Activated CD4-positive, alpha-beta T cell treated with anti-CD3 and anti-CD28 coated beads for 48 hours (primary cell): Measurements from ENCODE around the gene OR2H1.
"Not testable (repeated sequence)": the region's sequence is repeated elsewhere in the genome, so short reads cannot be mapped to it uniquely, and the experiment has no call there.

Experiments used
- DNase-seq: peaks from one replicate; pipeline ENCODE4 v3.0.0-alpha.2; 2020

Gene OR2H1

GRCh38 chr6:29456971-29457370 is at the start of gene OR2H1, which contains the start of gene OR11A1:
TSS of gene OR2H1 (plus strand) at chr6:29457155. CDS start at chr6:29461770, 4,615 bp downstream.
TSS of gene OR11A1 (minus strand) at chr6:29457071. CDS start at chr6:29427641, 29,430 bp downstream.
- no peak for DNase-seq

- no peak for DNase-seq
Measured at GRCh38 chr6:29414588-29414987, 42.4 kb upstream of the OR2H1 start, which contains the start of gene OR12D1. TSS of gene OR12D1 (plus strand) at chr6:29414928.

- DNase-seq, result no peak
Measured at GRCh38 chr6:29419516-29419915, 37.4 kb upstream of the OR2H1 start.

- DNase-seq, result no peak
Measured at GRCh38 chr6:29424168-29424567, 32.8 kb upstream of the OR2H1 start.

GRCh38 chr6:29424575-29424974 is 32.4 kb upstream of the OR2H1 start:
- no peak for DNase-seq

- no peak for DNase-seq
Measured at GRCh38 chr6:29425075-29425474, 31.9 kb upstream of the OR2H1 start.

- no peak for DNase-seq
Measured at GRCh38 chr6:29426654-29427053, 30.3 kb upstream of the OR2H1 start.

GRCh38 chr6:29436730-29437129 is 20.2 kb upstream of the OR2H1 start:
- not testable (repeated sequence) for DNase-seq

GRCh38 chr6:29439006-29439405 is 17.9 kb upstream of the OR2H1 start, which contains the start of gene OR10C1:
TSS of gene OR10C1 (plus strand) at chr6:29439306. CDS start at chr6:29440016, 710 bp downstream.
- no peak for DNase-seq

GRCh38 chr6:29442719-29443118 is 14.2 kb upstream of the OR2H1 start:
- DNase-seq, result no peak

GRCh38 chr6:29444031-29444430 is 12.9 kb upstream of the OR2H1 start:
- not testable (repeated sequence) for DNase-seq

- no peak for DNase-seq
Measured at GRCh38 chr6:29447670-29448069, 9.3 kb upstream of the OR2H1 start.

GRCh38 chr6:29451471-29452193 is 5.3 kb upstream of the OR2H1 start:
- DNase-seq, result no peak

- DNase-seq, result no peak
Measured at GRCh38 chr6:29461021-29461814, 4.3 kb downstream of the OR2H1 start.

- no peak for DNase-seq
Measured at GRCh38 chr6:29462022-29462421, 5.1 kb downstream of the OR2H1 start.

GRCh38 chr6:29465279-29465678 is 8.3 kb downstream of the OR2H1 start:
- DNase-seq, result no peak

GRCh38 chr6:29465801-29466200 is 8.8 kb downstream of the OR2H1 start:
- DNase-seq, result no peak

- DNase-seq, result no peak
Measured at GRCh38 chr6:29466241-29466640, 9.3 kb downstream of the OR2H1 start.

- no peak for DNase-seq
Measured at GRCh38 chr6:29474996-29475395, 18.0 kb downstream of the OR2H1 start.

GRCh38 chr6:29477923-29478450 is 21.0 kb downstream of the OR2H1 start:
- DNase-seq, result no peak

- no peak for DNase-seq
Measured at GRCh38 chr6:29478740-29479139, 21.8 kb downstream of the OR2H1 start.

GRCh38 chr6:29479560-29479959 is 22.6 kb downstream of the OR2H1 start:
- no peak for DNase-seq

GRCh38 chr6:29483186-29483585 is 26.2 kb downstream of the OR2H1 start:
- no peak for DNase-seq

- no peak for DNase-seq
Measured at GRCh38 chr6:29483735-29484134, 26.8 kb downstream of the OR2H1 start.
